Progenitor cell of endocrine pancreas (in vitro differentiated cells): Measurements from ENCODE around the gene PRKAB1. TPM values are rescaled to one million over a fixed set of nuclear protein-coding genes. Genes with fewer than 3 reads are reported as not detected.

Experiments
- DNase-seq: peaks from one replicate; pipeline ENCODE4 v3.0.0; 2021; ENCODE audit warnings: low spot score; ENCODE audit not compliant: unreplicated experiment
- H3K27ac Mint-ChIP-seq: 2 replicates; pipeline ENCODE4 v1.8.0; 2021; ENCODE audit warnings: mild to moderate bottlenecking, moderate library complexity, mixed read lengths
- H3K27me3 Mint-ChIP-seq: 2 replicates; pipeline ENCODE4 v1.8.0; 2021; ENCODE audit warnings: mixed read lengths
- H3K36me3 Mint-ChIP-seq: 2 replicates; pipeline ENCODE4 v1.8.0; 2022; ENCODE audit warnings: mixed read lengths; ENCODE audit not compliant: insufficient read depth
- H3K4me1 Mint-ChIP-seq: 2 replicates; pipeline ENCODE4 v1.8.0; 2021; ENCODE audit warnings: low read depth, mixed read lengths
- H3K4me3 Mint-ChIP-seq: 2 replicates; pipeline ENCODE4 v1.8.0; 2021; ENCODE audit warnings: low read depth, mild to moderate bottlenecking, moderate library complexity, mixed read lengths
- H3K9me3 Mint-ChIP-seq: 2 replicates; pipeline ENCODE4 v1.8.0; 2021; ENCODE audit warnings: low read depth, mixed read lengths
- CTCF ChIP-seq: fragments of 200-600 bp; sonication (generic); IDR thresholded peaks from one replicate; pipeline ENCODE4 v1.5.0; 2021; ENCODE audit warnings: antibody characterized with exemption, mild to moderate bottlenecking; ENCODE audit not compliant: unreplicated experiment
- total RNA-seq: library from RNA; stranded (reverse); gene quantifications from 2 replicates; pipeline ENCODE4 v1.2.1, GENCODE V29; 2021

The PRKAB1 gene
- total RNA-seq, 1 donor from 2014 or later: 41.3 TPM

- peaks cover 30% of the 10 kb centered on the region for H3K36me3 Mint-ChIP-seq
- no peak for TF ChIP-seq CTCF
- DNase-seq: no peak
- H3K4me1 Mint-ChIP-seq: peaks cover 35% of the 10 kb centered on the region
- H3K27ac Mint-ChIP-seq: peak overlapping the region; percentile 92
- H3K4me3 Mint-ChIP-seq: peak overlapping the region; percentile 78
- no peaks in the 10 kb centered on the region for H3K9me3 Mint-ChIP-seq
- H3K27me3 Mint-ChIP-seq: no peaks in the 10 kb centered on the region
Observed at GRCh38 chr12:119669744-119670472, 2.0 kb downstream of the PRKAB1 start.

GRCh38 chr12:119671070-119671469 lies 3.1 kb downstream of the PRKAB1 start:
- Mint-ChIP-seq H3K27ac (peak overlapping the region; percentile 33), H3K9me3 (no peaks in the 10 kb centered on the region), H3K27me3 (no peaks in the 10 kb centered on the region), H3K36me3 (peaks cover 35% of the 10 kb centered on the region), H3K4me3 (no peak overlapping the region), H3K4me1 (peaks cover 35% of the 10 kb centered on the region)
- no peak for DNase-seq
- no peak for TF ChIP-seq CTCF

GRCh38 chr12:119672194-119672593 lies 4.3 kb downstream of the PRKAB1 start:
- peak overlapping the region; percentile 17 for H3K4me3 Mint-ChIP-seq
- H3K4me1 Mint-ChIP-seq: peaks cover 33% of the 10 kb centered on the region
- H3K27ac Mint-ChIP-seq: peak overlapping the region; percentile 20
- H3K27me3 Mint-ChIP-seq: no peaks in the 10 kb centered on the region
- H3K36me3 Mint-ChIP-seq: peaks cover 45% of the 10 kb centered on the region
- TF ChIP-seq CTCF: no peak
- H3K9me3 Mint-ChIP-seq: no peaks in the 10 kb centered on the region
- DNase-seq: no peak

GRCh38 chr12:119673634-119674033 lies 5.7 kb downstream of the PRKAB1 start:
- H3K9me3 Mint-ChIP-seq: no peaks in the 10 kb centered on the region
- DNase-seq: no peak
- no peaks in the 10 kb centered on the region for H3K27me3 Mint-ChIP-seq
- TF ChIP-seq CTCF: no peak
- no peak overlapping the region for H3K4me3 Mint-ChIP-seq
- H3K36me3 Mint-ChIP-seq: peaks cover 52% of the 10 kb centered on the region
- peak overlapping the region; percentile 71 for H3K27ac Mint-ChIP-seq
- peaks cover 27% of the 10 kb centered on the region for H3K4me1 Mint-ChIP-seq

- H3K4me3 Mint-ChIP-seq: no peak overlapping the region
- DNase-seq: no peak
- no peaks in the 10 kb centered on the region for H3K9me3 Mint-ChIP-seq
- TF ChIP-seq CTCF: no peak
- no peak overlapping the region for H3K27ac Mint-ChIP-seq
- H3K4me1 Mint-ChIP-seq: peaks cover 25% of the 10 kb centered on the region
- no peaks in the 10 kb centered on the region for H3K27me3 Mint-ChIP-seq
- peaks cover 59% of the 10 kb centered on the region for H3K36me3 Mint-ChIP-seq
Observed at GRCh38 chr12:119674560-119674959, 6.6 kb downstream of the PRKAB1 start.
